Progenitor cell of endocrine pancreas (in vitro differentiated cells): ENCODE data around the gene TMED10. TPM values are rescaled to one million over a fixed set of nuclear protein-coding genes. Genes with fewer than 3 reads are reported as not detected.

Experiments
- DNase-seq: peaks from one replicate; pipeline ENCODE4 v3.0.0; 2021; ENCODE audit warnings: low spot score; ENCODE audit not compliant: unreplicated experiment
- H3K27ac Mint-ChIP-seq: 2 replicates; pipeline ENCODE4 v1.8.0; 2021; ENCODE audit warnings: mild to moderate bottlenecking, moderate library complexity, mixed read lengths
- H3K27me3 Mint-ChIP-seq: 2 replicates; pipeline ENCODE4 v1.8.0; 2021; ENCODE audit warnings: mixed read lengths
- H3K36me3 Mint-ChIP-seq: 2 replicates; pipeline ENCODE4 v1.8.0; 2022; ENCODE audit warnings: mixed read lengths; ENCODE audit not compliant: insufficient read depth
- H3K4me1 Mint-ChIP-seq: 2 replicates; pipeline ENCODE4 v1.8.0; 2021; ENCODE audit warnings: low read depth, mixed read lengths
- H3K4me3 Mint-ChIP-seq: 2 replicates; pipeline ENCODE4 v1.8.0; 2021; ENCODE audit warnings: low read depth, mild to moderate bottlenecking, moderate library complexity, mixed read lengths
- H3K9me3 Mint-ChIP-seq: 2 replicates; pipeline ENCODE4 v1.8.0; 2021; ENCODE audit warnings: low read depth, mixed read lengths
- total RNA-seq: library from RNA; stranded (reverse); gene quantifications from 2 replicates; pipeline ENCODE4 v1.2.1, GENCODE V29; 2021
- TF ChIP-seq, protein P1 (sequence below): fragments of 200-600 bp; sonication (generic); IDR thresholded peaks from one replicate; pipeline ENCODE4 v1.5.0; 2021; ENCODE audit warnings: antibody characterized with exemption, mild to moderate bottlenecking; ENCODE audit not compliant: unreplicated experiment

The TMED10 gene
- total RNA-seq, 1 donor from 2014 or later: 288 TPM

DNA sequence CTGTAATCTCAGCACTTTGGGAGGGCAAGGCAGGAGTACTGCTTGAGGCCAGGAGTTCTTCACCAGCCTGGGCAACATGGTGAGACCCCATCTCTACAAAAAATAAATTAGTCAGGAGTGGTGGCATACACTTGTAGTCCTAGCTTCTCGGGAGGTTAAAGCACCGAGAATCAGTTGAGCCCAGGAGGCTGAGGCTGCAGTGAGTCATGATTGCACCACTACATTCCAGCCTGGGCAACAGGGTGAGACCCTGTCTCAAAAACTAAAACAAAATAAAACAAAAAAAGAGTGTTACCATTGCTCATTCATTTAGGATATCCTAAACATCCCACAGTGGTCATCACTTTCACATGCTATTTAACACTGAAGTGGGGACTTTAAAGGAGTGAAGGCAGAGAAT lies 57.4 kb downstream of the TMED10 start:
- Mint-ChIP-seq H3K4me3 (no peak overlapping the region), H3K4me1 (no peaks in the 10 kb centered on the region), H3K27me3 (no peaks in the 10 kb centered on the region), H3K9me3 (no peaks in the 10 kb centered on the region), H3K36me3 (peaks cover 12% of the 10 kb centered on the region), H3K27ac (no peak overlapping the region)
- no peak for DNase-seq
- TF ChIP-seq, protein P1, sequence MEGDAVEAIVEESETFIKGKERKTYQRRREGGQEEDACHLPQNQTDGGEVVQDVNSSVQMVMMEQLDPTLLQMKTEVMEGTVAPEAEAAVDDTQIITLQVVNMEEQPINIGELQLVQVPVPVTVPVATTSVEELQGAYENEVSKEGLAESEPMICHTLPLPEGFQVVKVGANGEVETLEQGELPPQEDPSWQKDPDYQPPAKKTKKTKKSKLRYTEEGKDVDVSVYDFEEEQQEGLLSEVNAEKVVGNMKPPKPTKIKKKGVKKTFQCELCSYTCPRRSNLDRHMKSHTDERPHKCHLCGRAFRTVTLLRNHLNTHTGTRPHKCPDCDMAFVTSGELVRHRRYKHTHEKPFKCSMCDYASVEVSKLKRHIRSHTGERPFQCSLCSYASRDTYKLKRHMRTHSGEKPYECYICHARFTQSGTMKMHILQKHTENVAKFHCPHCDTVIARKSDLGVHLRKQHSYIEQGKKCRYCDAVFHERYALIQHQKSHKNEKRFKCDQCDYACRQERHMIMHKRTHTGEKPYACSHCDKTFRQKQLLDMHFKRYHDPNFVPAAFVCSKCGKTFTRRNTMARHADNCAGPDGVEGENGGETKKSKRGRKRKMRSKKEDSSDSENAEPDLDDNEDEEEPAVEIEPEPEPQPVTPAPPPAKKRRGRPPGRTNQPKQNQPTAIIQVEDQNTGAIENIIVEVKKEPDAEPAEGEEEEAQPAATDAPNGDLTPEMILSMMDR: no peak

DNA sequence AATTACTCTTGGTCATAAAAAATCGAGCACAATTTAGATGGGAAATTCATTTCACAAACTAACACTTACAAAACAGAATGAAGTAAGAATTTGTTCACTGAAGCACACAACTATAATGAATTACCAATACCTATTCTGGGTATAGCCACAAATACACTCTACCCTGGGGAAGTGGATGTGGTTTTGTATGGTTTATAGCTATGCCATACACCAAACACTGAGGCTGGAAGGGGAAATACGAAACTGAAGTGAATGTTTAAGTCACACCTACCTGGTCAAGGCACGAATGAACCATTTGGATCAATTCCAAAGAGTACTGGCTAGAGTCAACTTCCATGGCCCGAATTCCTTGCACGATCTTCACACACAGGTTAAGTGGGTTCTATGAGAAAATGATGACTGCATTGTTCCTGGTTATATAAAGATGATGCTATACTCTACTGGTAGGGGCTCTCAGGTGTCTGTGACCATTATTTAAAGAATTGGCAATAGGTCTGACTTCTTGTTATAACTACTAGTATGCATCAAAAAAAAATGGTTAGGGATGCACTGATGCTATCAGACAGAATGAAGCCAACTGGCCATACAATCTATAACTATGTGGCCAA lies 62.4 kb downstream of the TMED10 start:
- Mint-ChIP-seq H3K27me3 (no peaks in the 10 kb centered on the region), H3K9me3 (no peaks in the 10 kb centered on the region), H3K36me3 (peaks cover 30% of the 10 kb centered on the region), H3K27ac (no peak overlapping the region), H3K4me1 (no peaks in the 10 kb centered on the region), H3K4me3 (no peak overlapping the region)
- TF ChIP-seq, protein P1: no peak
- no peak for DNase-seq

DNA sequence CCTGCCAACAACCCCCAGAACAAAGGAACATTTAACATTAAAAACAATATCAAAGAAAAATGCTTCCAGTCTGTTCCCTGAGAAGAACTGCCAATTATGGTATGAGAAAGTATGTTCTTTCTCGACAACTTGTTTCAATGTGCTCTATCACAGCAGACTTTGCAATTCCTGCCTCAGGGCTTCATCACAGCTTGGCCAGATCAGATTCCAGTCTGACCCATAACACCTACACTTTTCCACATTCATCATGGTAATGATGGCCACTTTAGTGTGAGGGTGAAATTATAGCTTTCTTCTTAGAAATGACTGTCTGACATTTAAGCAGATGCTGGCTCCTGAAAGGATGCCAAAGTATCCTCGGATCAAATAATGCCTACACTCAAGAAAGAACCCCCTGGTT lies 66.5 kb downstream of the TMED10 start:
- Mint-ChIP-seq H3K27me3 (no peaks in the 10 kb centered on the region), H3K36me3 (peaks cover 40% of the 10 kb centered on the region), H3K4me1 (no peaks in the 10 kb centered on the region), H3K4me3 (no peak overlapping the region), H3K9me3 (no peaks in the 10 kb centered on the region), H3K27ac (no peak overlapping the region)
- TF ChIP-seq, protein P1: no peak
- no peak for DNase-seq

DNA sequence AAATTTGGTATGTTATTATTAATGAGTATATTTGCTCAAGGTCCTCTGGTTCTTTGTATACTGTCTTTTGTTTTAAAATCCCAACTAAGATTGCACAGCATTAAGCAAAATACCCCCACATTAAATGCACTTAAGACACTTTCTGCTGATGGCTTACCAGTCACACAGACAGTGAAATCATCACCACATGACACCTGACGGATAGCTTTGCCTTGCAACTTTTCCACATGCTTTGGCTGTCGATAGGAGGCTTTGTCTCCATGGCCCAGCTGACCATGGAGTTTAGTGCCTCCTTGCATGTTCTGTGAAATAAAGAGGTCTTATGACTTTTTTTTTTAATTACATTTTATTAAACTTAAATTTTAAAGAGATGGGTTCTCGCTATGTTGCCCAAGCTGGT lies 69.2 kb downstream of the TMED10 start:
- Mint-ChIP-seq H3K4me3 (no peak overlapping the region), H3K27ac (no peak overlapping the region), H3K9me3 (no peaks in the 10 kb centered on the region), H3K27me3 (no peaks in the 10 kb centered on the region), H3K4me1 (no peaks in the 10 kb centered on the region), H3K36me3 (peaks cover 46% of the 10 kb centered on the region)
- no peak for DNase-seq
- TF ChIP-seq, protein P1: no peak

DNA sequence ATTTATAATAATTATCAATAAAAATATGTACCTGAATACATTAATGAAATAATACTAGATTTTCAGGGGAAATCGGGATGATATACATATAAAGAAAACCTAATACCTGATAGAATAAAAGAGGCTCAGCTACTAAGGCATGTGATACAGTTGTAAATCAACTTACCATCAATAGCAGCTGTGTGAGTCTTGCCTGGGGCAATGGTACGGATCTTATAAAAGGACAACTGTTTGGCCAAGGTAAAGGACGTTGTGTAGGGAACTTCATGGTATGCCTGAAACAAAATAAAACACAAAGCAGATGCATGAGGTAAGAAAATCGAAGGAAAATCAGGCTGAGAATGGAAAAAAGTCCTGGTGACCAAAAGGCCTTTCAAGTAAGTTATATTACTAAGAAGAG lies 74.9 kb downstream of the TMED10 start:
- Mint-ChIP-seq H3K27me3 (no peaks in the 10 kb centered on the region), H3K9me3 (no peaks in the 10 kb centered on the region), H3K36me3 (peaks cover 50% of the 10 kb centered on the region), H3K4me3 (no peak overlapping the region), H3K4me1 (peaks cover 5% of the 10 kb centered on the region), H3K27ac (no peak overlapping the region)
- TF ChIP-seq, protein P1: no peak
- DNase-seq: no peak
